Sigmoid colon (tissue), 4 donors: ENCODE results near the gene SMTNL2.

Source experiments
- EP300 ChIP-seq, 4 donors: sonication (generic); formaldehyde crosslinking; IDR thresholded peaks; one replicate each; pipeline ENCODE4 v1.6.1; 2017; ENCODE audit warnings: antibody characterized with exemption in 4 of 4
- POLR2A ChIP-seq, 2 donors: fragments of 450-650 bp; IDR thresholded peaks; one replicate each; pipeline ENCODE4 v1.6.1; 2016; ENCODE audit warnings: antibody characterized with exemption in 2 of 2, mild to moderate bottlenecking in 2 of 2, moderate library complexity in 2 of 2
- TF ChIP-seq, protein P1 (sequence below), 4 experiments: fragments of 450-650 bp in 3 of 4; fragments of 200-600 bp in 1 of 4; IDR thresholded peaks; one replicate each; pipeline ENCODE4 v1.5.1; 2016 to 2019; ENCODE audit warnings: antibody characterized with exemption in 4 of 4, mild to moderate bottlenecking in 3 of 4, moderate library complexity in 2 of 4

- TF ChIP-seq POLR2A (IDR thresholded peaks at IDR 0.05) = no peak
- TF ChIP-seq, protein P1, sequence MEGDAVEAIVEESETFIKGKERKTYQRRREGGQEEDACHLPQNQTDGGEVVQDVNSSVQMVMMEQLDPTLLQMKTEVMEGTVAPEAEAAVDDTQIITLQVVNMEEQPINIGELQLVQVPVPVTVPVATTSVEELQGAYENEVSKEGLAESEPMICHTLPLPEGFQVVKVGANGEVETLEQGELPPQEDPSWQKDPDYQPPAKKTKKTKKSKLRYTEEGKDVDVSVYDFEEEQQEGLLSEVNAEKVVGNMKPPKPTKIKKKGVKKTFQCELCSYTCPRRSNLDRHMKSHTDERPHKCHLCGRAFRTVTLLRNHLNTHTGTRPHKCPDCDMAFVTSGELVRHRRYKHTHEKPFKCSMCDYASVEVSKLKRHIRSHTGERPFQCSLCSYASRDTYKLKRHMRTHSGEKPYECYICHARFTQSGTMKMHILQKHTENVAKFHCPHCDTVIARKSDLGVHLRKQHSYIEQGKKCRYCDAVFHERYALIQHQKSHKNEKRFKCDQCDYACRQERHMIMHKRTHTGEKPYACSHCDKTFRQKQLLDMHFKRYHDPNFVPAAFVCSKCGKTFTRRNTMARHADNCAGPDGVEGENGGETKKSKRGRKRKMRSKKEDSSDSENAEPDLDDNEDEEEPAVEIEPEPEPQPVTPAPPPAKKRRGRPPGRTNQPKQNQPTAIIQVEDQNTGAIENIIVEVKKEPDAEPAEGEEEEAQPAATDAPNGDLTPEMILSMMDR (IDR thresholded peaks at IDR 0.05) = no peak
- TF ChIP-seq EP300 (IDR thresholded peaks at IDR 0.05) = no peak
Measured at GRCh38 chr17:4633643-4634042, 49.3 kb downstream of the SMTNL2 start.
